HEK293T (cell line): Measurements from ENCODE around the gene FAM163B.

ENCODE experiments used
- NFRKB ChIP-seq: fragments of 450-650 bp; IDR thresholded peaks from 2 replicates; pipeline ENCODE4 v1.6.1; 2016; ENCODE audit warnings: mild to moderate bottlenecking, moderate library complexity
- SUZ12 ChIP-seq: fragments of 450-650 bp; IDR thresholded peaks from 2 replicates; pipeline ENCODE4 v1.6.1; 2016; ENCODE audit warnings: mild to moderate bottlenecking

DNA sequence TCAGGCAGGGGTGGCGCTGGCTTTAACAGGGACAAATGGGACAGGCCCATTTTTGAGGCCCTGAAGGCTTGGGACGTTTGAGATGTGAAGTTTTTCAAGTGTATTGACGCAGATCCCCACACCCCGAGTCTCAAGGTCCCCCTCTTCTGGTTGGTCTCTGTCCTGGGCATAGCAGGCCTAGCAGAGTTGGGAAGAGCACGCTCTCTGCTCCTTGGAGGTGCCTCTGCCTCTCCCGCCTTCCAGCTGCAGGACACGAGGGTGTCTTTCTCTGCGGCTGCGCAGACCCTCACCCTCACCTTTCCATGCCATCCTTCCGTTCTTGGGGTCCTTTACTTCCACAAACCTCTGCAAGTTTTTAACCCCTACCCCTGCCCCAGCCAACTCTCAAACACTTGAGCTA lies 56.1 kb downstream of the FAM163B start:
- TF ChIP-seq NFRKB = no peak
- no peak for TF ChIP-seq SUZ12
